Spleen (tissue), 11 donors: ENCODE measurements around the gene NFATC1. TPM values are rescaled to one million over a fixed set of nuclear protein-coding genes. Genes with fewer than 3 reads are reported as not detected.
A peak's percentile ranks its signal among the peaks of the same experiment; 100 is the strongest.

Experiments used
- DNase-seq: peaks from one replicate; pipeline ENCODE4 v3.0.0-alpha.2; 2020
- H3K27ac ChIP-seq, 8 donors: fragments of 200-600 bp; sonication (generic) in 7 of 8; 1 replicate in 4 of 8; 2 replicates in 4 of 8; pipeline versions ENCODE4 v1.5.0 to v1.8.0; 2016 to 2021; ENCODE audit warnings: inconsistent platforms in 4 of 8, mild to moderate bottlenecking in 4 of 8, moderate library complexity in 1 of 8
- H3K27me3 ChIP-seq, 7 donors: fragments of 200-600 bp; sonication (generic) in 6 of 7; replicated peaks in 1 of 7; 1 replicate in 4 of 7; 2 replicates in 3 of 7; pipeline versions ENCODE4 v1.5.0 to v1.8.0; 2016 to 2021; ENCODE audit warnings: inconsistent platforms in 3 of 7, mild to moderate bottlenecking in 1 of 7
- H3K36me3 ChIP-seq, 6 donors: fragments of 200-600 bp; sonication (generic) in 5 of 6; 1 replicate in 4 of 6; 2 replicates in 2 of 6; pipeline versions ENCODE4 v1.5.0 to v1.8.0; 2016 to 2021; ENCODE audit warnings: inconsistent platforms in 2 of 6
- H3K4me1 ChIP-seq, 6 donors: fragments of 200-600 bp; sonication (generic) in 5 of 6; 1 replicate in 3 of 6; 2 replicates in 3 of 6; pipeline versions ENCODE4 v1.5.0 to v1.8.0; 2016 to 2021; ENCODE audit warnings: inconsistent platforms in 3 of 6
- H3K4me3 ChIP-seq, 8 donors: fragments of 200-600 bp; sonication (generic) in 7 of 8; 1 replicate in 4 of 8; 2 replicates in 4 of 8; pipeline versions ENCODE4 v1.5.0 to v1.8.0; 2016 to 2021; ENCODE audit warnings: inconsistent platforms in 4 of 8, mild to moderate bottlenecking in 4 of 8, moderate library complexity in 2 of 8
- H3K9me3 ChIP-seq, 8 donors: fragments of 200-600 bp; sonication (generic) in 7 of 8; 1 replicate in 4 of 8; 2 replicates in 4 of 8; pipeline versions ENCODE4 v1.5.0 to v1.8.0; 2016 to 2021; ENCODE audit warnings: inconsistent platforms in 4 of 8
- CTCF ChIP-seq, 11 experiments: fragments of 200-600 bp in 7 of 11; fragments of 450-650 bp in 4 of 11; sonication (generic) in 4 of 11; IDR thresholded peaks in 8 of 11; conservative IDR thresholded peaks in 3 of 11; 1 replicate in 7 of 11; 2 replicates in 4 of 11; pipeline versions ENCODE4 v1.4.0 to v1.8.0; 2016 to 2021; ENCODE audit warnings: antibody characterized with exemption in 11 of 11, inconsistent platforms in 4 of 11, mild to moderate bottlenecking in 1 of 11
- POLR2A ChIP-seq, 3 donors: fragments of 450-650 bp; IDR thresholded peaks; one replicate each; pipeline ENCODE4 v1.5.1; 2017; ENCODE audit warnings: antibody characterized with exemption in 3 of 3, mild to moderate bottlenecking in 1 of 3
- POLR2AphosphoS5 ChIP-seq, 3 donors: sonication (generic); formaldehyde crosslinking; IDR thresholded peaks; one replicate each; pipeline ENCODE4 v1.5.1; 2017; ENCODE audit warnings: antibody characterized with exemption in 3 of 3
- WGBS, 5 donors: extraction: QIAGEN DNeasy Blood & Tissue Kit in 3 of 5; methylation state at CpG; one replicate each; pipeline versions ENCODE4 v1.1.5 to v1.1.7; 2013 to 2018; 5-methylcytosine and 5-hydroxymethylcytosine counted together
- intact Hi-C: fragments of 100-400 bp; cut with DNase I; formaldehyde crosslinking; loops from one replicate; pipeline ENCODE4 v1.15.0; 2023; ENCODE audit warnings: low total_unique reads
- polyA plus RNA-seq, 3 donors: library from polyadenylated mRNA; stranded (reverse); fragments of 200-250 nt; gene quantifications; one replicate each; pipeline ENCODE4 v1.2.1, GENCODE V29; 2013
- total RNA-seq, 7 donors: library from RNA; depleted of rRNA in 3 of 7; stranded (reverse); fragments of >200 nt in 3 of 7; fragmentation: NEBNext Ultra II Directional in 4 of 7; extraction: Animal tissue kit (Norgen Biotek cat#: 25700) in 4 of 7; gene quantifications; one replicate each; pipeline versions ENCODE4 v1.1.0 to v1.2.1, GENCODE V29; 2016 to 2021
- donor health status: healthy with polysubstance abuse.
- donor health status: DM: no; HTN: no; CAD: no; lungs with moderate emphysema.
- donor health status: DM: no; HTN: no; CAD: no.
- donor health status: Bipolar disorder and iron deficiency.
- donor health status: healthy.
- donor health status: DM: no; HTN: no; CAD: no.
- donor health status: DM: yes; HTN: yes; CAD: no.

The NFATC1 gene
- total and polyA plus RNA-seq, 10 donors, result 20.7 to 64.9 (median 47.4) TPM

GRCh38 chr18:79405781-79406575, 10.2 kb downstream of the NFATC1 start:
- Histone ChIP-seq H3K36me3 (peaks cover 0 to 35% (median 10%) of the 10 kb centered on the region in 6 donors), H3K4me3 (peak overlapping the region in 4 of 8 donors; percentile 20 to 74 (median 22)), H3K27ac (peak overlapping the region; percentile 84 to 98 (median 95)), H3K9me3 (no peaks in the 10 kb centered on the region), H3K4me1 (peaks cover 48 to 82% (median 62%) of the 10 kb centered on the region in 6 donors), H3K27me3 (no peaks in the 10 kb centered on the region)
- WGBS, 5 donors, result 13 to 31% (median 16%) methylated on average over 27 of the region's 27 CpGs
- TF ChIP-seq POLR2AphosphoS5 (IDR thresholded peaks at IDR 0.05), result peak; percentile 84 to 85 (median 84)
- TF ChIP-seq POLR2A (IDR thresholded peaks at IDR 0.05), result peak in 1 of 3 donors; percentile 17
- TF ChIP-seq CTCF (IDR thresholded peaks at IDR 0.05 in 8 of 11, conservative IDR thresholded peaks at IDR 0.05 in 3 of 11), result peak in 3 of 11 experiments; percentile 14 to 32 (median 17)
- intact Hi-C loops, result no loop called here
- peak; percentile 97 for DNase-seq

GRCh38 chr18:79406708-79407107, 11.0 kb downstream of the NFATC1 start:
- peaks cover 44 to 80% (median 59%) of the 10 kb centered on the region in 6 donors for H3K4me1 ChIP-seq
- DNase-seq, result peak; percentile 85

GRCh38 chr18:79409313-79409712, 13.6 kb downstream of the NFATC1 start:
- H3K9me3 ChIP-seq, result no peaks in the 10 kb centered on the region
- peaks cover 20 to 80% (median 55%) of the 10 kb centered on the region in 6 donors for H3K4me1 ChIP-seq
- no peaks in the 10 kb centered on the region for H3K27me3 ChIP-seq
- no peak for TF ChIP-seq POLR2A (IDR thresholded peaks at IDR 0.05)
- no peak for TF ChIP-seq CTCF (IDR thresholded peaks at IDR 0.05 in 8 of 11, conservative IDR thresholded peaks at IDR 0.05 in 3 of 11)
- H3K4me3 ChIP-seq, result no peak overlapping the region
- intact Hi-C loops, result no loop called here
- no peak overlapping the region for H3K27ac ChIP-seq
- no peak for DNase-seq
- peaks cover 3 to 60% (median 38%) of the 10 kb centered on the region in 6 donors for H3K36me3 ChIP-seq
- 95 to 100% (median 99%) methylated on average over 3 of the region's 3 CpGs for WGBS, 5 donors

More at GRCh38 chr18:79406708-79407107, 11.0 kb downstream of the NFATC1 start:
- WGBS, 5 donors, result 91 to 97% (median 95%) methylated on average over 15 to 30 of the region's 30 CpGs
- TF ChIP-seq POLR2A (IDR thresholded peaks at IDR 0.05) (no peak), POLR2AphosphoS5 (IDR thresholded peaks at IDR 0.05) (no peak), CTCF (IDR thresholded peaks at IDR 0.05 in 8 of 11, conservative IDR thresholded peaks at IDR 0.05 in 3 of 11) (no peak)
- Histone ChIP-seq H3K4me3 (peak overlapping the region in 1 of 8 donors; percentile 74), H3K9me3 (no peaks in the 10 kb centered on the region), H3K36me3 (peaks cover 0 to 41% (median 16%) of the 10 kb centered on the region in 6 donors), H3K27ac (peak overlapping the region; percentile 84 to 98 (median 95)), H3K27me3 (no peaks in the 10 kb centered on the region)
- intact Hi-C loops, result no loop called here

- WGBS, 5 donors, result 92 to 96% (median 95%) methylated on average over 30 of the region's 30 CpGs
- Histone ChIP-seq H3K36me3 (peaks cover 3 to 69% (median 43%) of the 10 kb centered on the region in 6 donors), H3K4me1 (peaks cover 11 to 79% (median 54%) of the 10 kb centered on the region in 6 donors), H3K27me3 (no peaks in the 10 kb centered on the region), H3K27ac (no peak overlapping the region), H3K4me3 (no peak overlapping the region), H3K9me3 (no peaks in the 10 kb centered on the region)
- peak; percentile 74 for DNase-seq
- intact Hi-C loops, result no loop called here
- no peak for TF ChIP-seq POLR2A (IDR thresholded peaks at IDR 0.05)
- no peak for TF ChIP-seq POLR2AphosphoS5 (IDR thresholded peaks at IDR 0.05)
- no peak for TF ChIP-seq CTCF (IDR thresholded peaks at IDR 0.05 in 8 of 11, conservative IDR thresholded peaks at IDR 0.05 in 3 of 11)
These were observed 14.5 kb downstream of the NFATC1 start for GRCh38 chr18:79410171-79410641.
